Stromal cell of bone marrow (primary cell): ENCODE results near the gene B4GALNT2.
"Not testable (repeated sequence)": the region's sequence is repeated elsewhere in the genome, so short reads cannot be mapped to it uniquely, and the experiment has no call there.

Source experiments
- DNase-seq: peaks from one replicate; pipeline ENCODE4 v3.0.0-alpha.2; 2012; ENCODE audit warnings: low read depth

B4GALNT2 gene

GRCh38 chr17:49132699-49133364 is at the start of gene B4GALNT2:
Gene B4GALNT2 (plus strand): TSS chr17:49132769. CDS start chr17:49132793, 24 bp downstream.
- DNase-seq = no peak

DNA sequence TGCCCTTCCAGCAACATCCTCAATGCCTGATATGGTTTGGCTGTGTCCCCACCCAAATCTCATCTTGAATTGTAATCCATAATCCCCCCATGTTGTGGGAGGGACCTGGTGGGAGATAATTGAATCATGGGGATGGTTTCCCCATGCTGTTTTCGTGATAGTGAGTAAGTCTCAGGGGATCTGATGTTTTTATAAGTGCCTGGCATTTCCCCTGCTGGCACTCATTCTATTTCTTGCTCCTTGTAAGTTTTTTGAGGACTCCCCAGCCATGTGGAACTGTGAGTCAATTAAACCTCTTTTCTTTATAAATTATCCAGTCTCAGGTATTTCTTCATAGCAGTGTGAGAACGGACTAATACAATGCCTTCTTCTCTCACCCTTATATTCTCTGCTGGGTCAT is 47.5 kb upstream of the B4GALNT2 start:
- DNase-seq = not testable (repeated sequence)

- no peak for DNase-seq
These were observed 46.8 kb upstream of the B4GALNT2 start for GRCh38 chr17:49085565-49086315.

DNA sequence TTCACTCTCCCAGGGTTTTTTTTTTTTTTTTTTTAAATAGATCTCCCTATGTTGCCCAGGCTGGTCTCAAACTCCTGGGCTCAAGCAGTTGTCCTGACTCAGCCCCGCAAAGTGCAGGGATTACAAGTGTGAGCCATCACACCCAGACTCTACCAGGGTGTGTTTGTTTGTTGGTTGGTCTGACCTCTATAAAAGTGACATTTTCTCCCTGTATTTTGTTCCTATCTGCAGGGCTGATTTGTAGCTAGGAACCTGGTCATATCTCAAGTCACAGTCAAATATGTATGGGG is 46.3 kb upstream of the B4GALNT2 start:
- DNase-seq = no peak

DNA sequence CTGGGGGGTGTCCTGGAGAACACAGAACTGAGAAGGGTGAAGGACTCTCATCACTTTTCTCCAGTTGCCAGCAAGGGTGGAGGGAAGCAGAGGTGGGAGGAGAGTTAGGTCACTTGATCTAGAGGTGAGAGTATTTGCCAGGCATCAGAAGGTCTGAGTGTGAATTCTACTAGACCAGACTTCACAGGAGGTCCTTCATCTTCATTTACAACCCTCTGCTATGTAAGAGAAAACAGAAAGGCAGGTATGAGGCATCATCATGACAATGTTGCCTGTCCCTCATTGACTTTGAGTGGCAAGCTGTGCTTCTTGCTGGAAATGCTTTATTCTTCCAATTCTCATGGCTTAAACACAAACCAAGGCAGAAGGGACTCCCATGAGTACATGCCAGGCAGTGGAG is 45.9 kb upstream of the B4GALNT2 start:
- no peak for DNase-seq

- no peak for DNase-seq
These were observed 43.5 kb upstream of the B4GALNT2 start for GRCh38 chr17:49089094-49089493.

GRCh38 chr17:49090878-49091594 is 41.5 kb upstream of the B4GALNT2 start:
- DNase-seq = no peak

- no peak for DNase-seq
These were observed 39.4 kb upstream of the B4GALNT2 start for GRCh38 chr17:49093131-49093530.

- DNase-seq = no peak
These were observed 32.0 kb upstream of the B4GALNT2 start for GRCh38 chr17:49100601-49101000.

DNA sequence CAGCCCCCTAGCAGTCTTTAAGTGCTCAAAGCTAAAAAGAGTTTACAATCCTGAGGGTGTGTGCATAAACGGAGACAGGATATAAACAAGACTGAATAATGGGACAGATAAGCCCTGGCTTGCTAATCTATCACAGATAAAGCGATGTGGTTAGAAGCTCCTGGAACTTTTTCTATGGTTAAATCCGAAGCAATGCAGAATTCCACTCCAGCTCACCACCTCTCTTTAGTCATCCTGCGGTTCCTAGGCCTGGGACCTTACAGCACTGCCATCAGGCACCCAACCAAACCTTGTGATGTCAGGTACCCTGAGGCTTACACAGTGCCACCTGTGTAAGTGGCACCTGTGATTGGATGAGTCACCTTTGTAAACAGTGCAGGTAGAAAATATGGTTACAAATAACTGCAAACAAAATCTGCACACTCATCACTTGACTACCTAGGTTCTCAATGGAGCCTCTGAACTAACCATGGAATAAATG is 31.5 kb upstream of the B4GALNT2 start:
- DNase-seq = no peak

GRCh38 chr17:49103360-49103759 is 29.2 kb upstream of the B4GALNT2 start:
- not testable (repeated sequence) for DNase-seq

- DNase-seq = no peak
These were observed 28.0 kb upstream of the B4GALNT2 start for GRCh38 chr17:49104511-49105074.

GRCh38 chr17:49106321-49107210 is 26.0 kb upstream of the B4GALNT2 start:
- no peak for DNase-seq

DNA sequence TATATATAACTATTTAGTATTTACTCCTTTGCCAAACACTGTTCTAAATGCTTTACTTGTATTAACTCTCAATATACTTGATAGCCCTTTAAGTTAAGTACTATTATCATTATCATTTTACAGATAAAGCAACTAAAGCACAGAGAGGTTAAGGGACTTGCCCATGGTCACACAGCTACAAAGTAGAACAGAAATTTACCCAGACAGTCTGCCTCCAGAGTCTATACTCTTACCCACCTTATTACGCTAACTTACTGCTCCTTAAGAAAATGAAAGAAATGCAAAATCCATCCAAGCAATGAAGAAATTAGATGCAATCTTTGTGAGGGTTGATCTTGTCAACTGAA is 25.4 kb upstream of the B4GALNT2 start:
- no peak for DNase-seq

GRCh38 chr17:49108318-49108717 is 24.3 kb upstream of the B4GALNT2 start:
- DNase-seq = peak; percentile 65

GRCh38 chr17:49110509-49110908 is 22.1 kb upstream of the B4GALNT2 start:
- no peak for DNase-seq

GRCh38 chr17:49111934-49112333 is 20.6 kb upstream of the B4GALNT2 start:
- no peak for DNase-seq

DNA sequence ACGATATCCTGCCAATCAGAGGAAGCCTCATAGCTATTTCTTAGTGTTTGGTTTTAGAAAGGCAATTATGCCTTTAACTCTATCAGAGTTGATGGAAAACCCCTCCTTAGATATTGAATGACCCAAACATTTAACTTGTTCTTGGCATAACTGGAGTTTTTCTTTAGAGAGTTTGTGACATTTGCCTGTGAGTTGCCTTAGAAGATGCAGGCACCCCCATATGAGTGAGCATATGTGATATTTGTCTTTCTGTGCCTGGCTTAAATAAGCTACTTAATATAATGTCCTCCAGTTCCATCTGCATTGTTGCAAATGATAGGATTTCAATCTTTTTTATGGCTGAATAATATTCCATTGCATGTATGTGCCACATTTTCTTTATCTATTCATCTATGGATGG is 19.6 kb upstream of the B4GALNT2 start:
- DNase-seq = no peak

- no peak for DNase-seq
These were observed 17.9 kb upstream of the B4GALNT2 start for GRCh38 chr17:49114703-49115102.

DNA sequence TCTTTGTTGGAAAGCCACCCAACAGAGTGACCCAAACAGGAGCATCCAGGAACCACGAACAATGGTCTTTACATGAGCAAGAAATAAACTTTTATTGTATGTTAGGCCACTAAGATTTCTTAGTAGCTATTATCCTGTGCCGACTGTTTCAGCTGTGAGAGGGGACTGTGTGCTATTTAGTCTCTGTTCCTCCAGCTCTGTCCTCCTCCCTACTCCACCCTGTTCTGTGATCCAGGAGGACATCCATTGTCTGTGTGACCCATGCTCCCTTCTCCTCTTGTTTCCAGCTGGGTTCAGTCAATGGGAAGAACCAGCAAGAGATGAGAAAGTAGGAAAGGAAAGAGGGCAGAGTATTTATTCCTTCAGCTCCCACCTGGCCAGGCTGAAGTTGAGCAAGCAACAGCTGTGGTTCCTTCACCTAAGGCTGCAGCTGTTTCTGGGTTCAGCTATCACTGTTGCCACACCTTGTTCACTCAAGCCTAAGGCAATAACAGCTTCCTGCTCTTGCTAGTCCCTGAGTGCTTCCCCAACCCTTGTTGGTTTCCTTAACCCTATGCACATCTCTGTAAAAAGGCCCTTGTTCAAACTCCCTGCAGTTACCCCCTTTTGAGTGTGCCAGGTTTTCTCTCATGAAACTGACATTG is 14.9 kb upstream of the B4GALNT2 start:
- DNase-seq = no peak

- no peak for DNase-seq
These were observed 12.4 kb upstream of the B4GALNT2 start for GRCh38 chr17:49120166-49120565.
